Gastrocnemius medialis (tissue), 4 donors: Measurements from ENCODE around the gene RPL32. TPM values are rescaled to one million over a fixed set of nuclear protein-coding genes. Genes with fewer than 3 reads are reported as not detected.
A peak's percentile ranks its signal among the peaks of the same experiment; 100 is the strongest.
"Not testable (repeated sequence)": the region's sequence is repeated elsewhere in the genome, so short reads cannot be mapped to it uniquely, and the experiment has no call there.

ENCODE experiments used
- ATAC-seq, 2 donors: fragments of 150-250 bp; one replicate each; pipeline ENCODE4 v1.9.1; 2016
- DNase-seq, 2 donors: peaks; one replicate each; pipeline ENCODE4 v3.0.0-alpha.2; 2019
- H3K27ac ChIP-seq, 4 donors: fragments of 200-600 bp; sonication (generic); 1 replicate in 1 of 4; 2 replicates in 3 of 4; pipeline ENCODE4 v1.5.1; 2016 to 2018; ENCODE audit warnings: mild to moderate bottlenecking in 2 of 4, moderate library complexity in 1 of 4
- H3K27me3 ChIP-seq, 3 donors: fragments of 200-600 bp; sonication (generic) in 2 of 3; 1 replicate in 1 of 3; 2 replicates in 2 of 3; pipeline versions ENCODE4 v1.5.1 to v1.6.0; 2016 to 2019; ENCODE audit warnings: mild to moderate bottlenecking in 1 of 3, moderate library complexity in 1 of 3
- H3K36me3 ChIP-seq, 2 donors: fragments of 200-600 bp; sonication (generic) in 1 of 2; one replicate each; pipeline ENCODE4 v1.5.1; 2017 to 2018
- H3K4me1 ChIP-seq, 2 donors: fragments of 200-600 bp; sonication (generic) in 1 of 2; one replicate each; pipeline ENCODE4 v1.5.1; 2016 to 2017; ENCODE audit warnings: mild to moderate bottlenecking in 2 of 2
- H3K4me3 ChIP-seq, 4 donors: fragments of 200-600 bp; sonication (generic) in 3 of 4; 1 replicate in 1 of 4; 2 replicates in 3 of 4; pipeline ENCODE4 v1.5.1; 2016 to 2019; ENCODE audit warnings: mild to moderate bottlenecking in 2 of 4
- H3K9me3 ChIP-seq, 3 donors: fragments of 200-600 bp; sonication (generic) in 2 of 3; 1 replicate in 1 of 3; 2 replicates in 2 of 3; pipeline ENCODE4 v1.5.1; 2016 to 2019
- POLR2A ChIP-seq, 2 donors: fragments of 450-650 bp; IDR thresholded peaks; one replicate each; pipeline ENCODE4 v1.6.1; 2017; ENCODE audit warnings: antibody characterized with exemption in 2 of 2, mild to moderate bottlenecking in 2 of 2, moderate library complexity in 2 of 2
- in situ Hi-C, 4 donors: fragments of 200-750 bp; cut with MboI; loops; one replicate each; pipeline versions ENCODE4 v1.15.0 to v1.8.0; 2017; ENCODE audit warnings: low sequenced_read_pairs in 4 of 4
- intact Hi-C: fragments of 100-400 bp; cut with DNase I; formaldehyde crosslinking; loops from one replicate; pipeline ENCODE4 v1.15.1; 2023; ENCODE audit warnings: low total_unique reads
- total RNA-seq, 4 donors: library from RNA; depleted of rRNA; stranded (reverse); fragments of >200 nt; gene quantifications; one replicate each; pipeline versions ENCODE4 v1.1.0 to v1.2.3, GENCODE V29; 2016
- TF ChIP-seq, protein P1 (sequence below), 5 experiments: fragments of 450-650 bp in 3 of 5; fragments of 200-600 bp in 2 of 5; sonication (generic) in 2 of 5; IDR thresholded peaks in 4 of 5; conservative IDR thresholded peaks in 1 of 5; 1 replicate in 4 of 5; 2 replicates in 1 of 5; pipeline ENCODE4 v1.5.1; 2016 to 2019; ENCODE audit warnings: antibody characterized with exemption in 5 of 5, mild to moderate bottlenecking in 3 of 5, moderate library complexity in 3 of 5

The RPL32 gene
- total RNA-seq, 4 donors from 2014 or later: 765 to 1,204 (median 990) TPM

DNA sequence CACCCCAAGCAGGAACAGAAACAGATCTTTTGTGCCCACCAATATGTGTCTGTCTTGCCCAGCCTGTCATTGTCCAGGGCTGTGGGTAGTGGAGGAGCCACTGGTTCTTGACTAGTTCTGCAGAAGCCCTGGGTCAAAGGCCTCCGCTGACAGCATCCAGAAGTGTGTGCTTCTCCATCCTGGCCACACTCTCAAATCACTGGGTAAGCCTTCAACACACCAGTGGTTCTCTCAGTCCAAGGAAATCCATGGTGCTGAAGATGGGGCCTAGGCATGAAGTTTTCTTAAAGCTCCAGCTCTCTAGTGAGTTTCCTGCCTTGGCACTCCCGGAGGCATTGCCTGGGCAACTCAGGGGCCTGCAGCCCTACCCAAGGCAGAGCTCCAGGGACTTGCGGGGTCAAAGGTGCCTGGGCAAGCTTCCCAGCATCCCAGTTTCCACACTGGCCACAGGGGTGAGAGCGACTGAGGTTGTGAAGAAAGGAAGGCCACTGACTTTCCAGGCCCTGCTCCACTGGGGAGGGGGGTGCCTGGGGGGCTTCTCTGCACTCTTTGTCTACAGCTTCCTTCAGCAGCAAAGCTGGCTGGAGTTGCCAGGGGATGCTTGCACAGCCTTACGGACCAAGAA lies 37.9 kb upstream of the RPL32 start:
- peaks cover 0 to 11% of the 10 kb centered on the region in 2 donors for H3K4me1 ChIP-seq
- no peaks in the 10 kb centered on the region for H3K9me3 ChIP-seq
- ATAC-seq (no peak), DNase-seq (no peak)
- H3K27me3 ChIP-seq: no peaks in the 10 kb centered on the region
- H3K27ac ChIP-seq: no peak overlapping the region
- intact Hi-C loops (no loop called here), in situ Hi-C loops (loop anchor here in 3 of 4 donors (25.0 kb wide), 1 partner anchor 108 kb away; no protein-coding TSS in a partner anchor)
- no peaks in the 10 kb centered on the region for H3K36me3 ChIP-seq
- no peak overlapping the region for H3K4me3 ChIP-seq
- TF ChIP-seq, protein P1, sequence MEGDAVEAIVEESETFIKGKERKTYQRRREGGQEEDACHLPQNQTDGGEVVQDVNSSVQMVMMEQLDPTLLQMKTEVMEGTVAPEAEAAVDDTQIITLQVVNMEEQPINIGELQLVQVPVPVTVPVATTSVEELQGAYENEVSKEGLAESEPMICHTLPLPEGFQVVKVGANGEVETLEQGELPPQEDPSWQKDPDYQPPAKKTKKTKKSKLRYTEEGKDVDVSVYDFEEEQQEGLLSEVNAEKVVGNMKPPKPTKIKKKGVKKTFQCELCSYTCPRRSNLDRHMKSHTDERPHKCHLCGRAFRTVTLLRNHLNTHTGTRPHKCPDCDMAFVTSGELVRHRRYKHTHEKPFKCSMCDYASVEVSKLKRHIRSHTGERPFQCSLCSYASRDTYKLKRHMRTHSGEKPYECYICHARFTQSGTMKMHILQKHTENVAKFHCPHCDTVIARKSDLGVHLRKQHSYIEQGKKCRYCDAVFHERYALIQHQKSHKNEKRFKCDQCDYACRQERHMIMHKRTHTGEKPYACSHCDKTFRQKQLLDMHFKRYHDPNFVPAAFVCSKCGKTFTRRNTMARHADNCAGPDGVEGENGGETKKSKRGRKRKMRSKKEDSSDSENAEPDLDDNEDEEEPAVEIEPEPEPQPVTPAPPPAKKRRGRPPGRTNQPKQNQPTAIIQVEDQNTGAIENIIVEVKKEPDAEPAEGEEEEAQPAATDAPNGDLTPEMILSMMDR (IDR thresholded peaks at IDR 0.05 in 4 of 5, conservative IDR thresholded peaks at IDR 0.05 in 1 of 5): no peak
- TF ChIP-seq POLR2A (IDR thresholded peaks at IDR 0.05): no peak

DNA sequence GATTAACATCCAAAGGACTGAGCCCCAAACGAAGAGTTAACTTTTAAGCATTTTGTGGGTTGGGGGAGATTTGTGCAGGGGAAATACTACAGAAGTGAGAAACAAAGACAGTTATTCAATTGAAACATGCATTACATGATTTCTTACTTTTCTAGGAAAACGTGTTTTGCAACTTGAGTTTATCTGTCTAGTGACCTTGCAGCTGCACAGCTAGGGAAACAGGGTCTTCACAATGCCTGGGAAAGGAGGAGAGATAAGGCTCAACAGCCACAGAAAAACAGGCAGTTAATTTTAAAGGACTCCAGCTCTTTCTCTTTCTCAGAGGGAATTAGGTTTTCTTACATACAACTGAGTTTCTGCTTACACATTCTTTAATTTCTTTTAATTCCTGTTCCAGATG lies 37.4 kb upstream of the RPL32 start:
- H3K4me3 ChIP-seq, H3K27me3 ChIP-seq, intact Hi-C loops, ATAC-seq, H3K9me3 ChIP-seq, DNase-seq, H3K4me1 ChIP-seq, H3K36me3 ChIP-seq, H3K27ac ChIP-seq: not testable (repeated sequence)
- in situ Hi-C loops: loop anchor here in 3 of 4 donors (25.0 kb wide), 1 partner anchor 109 kb away; no protein-coding TSS in a partner anchor

DNA sequence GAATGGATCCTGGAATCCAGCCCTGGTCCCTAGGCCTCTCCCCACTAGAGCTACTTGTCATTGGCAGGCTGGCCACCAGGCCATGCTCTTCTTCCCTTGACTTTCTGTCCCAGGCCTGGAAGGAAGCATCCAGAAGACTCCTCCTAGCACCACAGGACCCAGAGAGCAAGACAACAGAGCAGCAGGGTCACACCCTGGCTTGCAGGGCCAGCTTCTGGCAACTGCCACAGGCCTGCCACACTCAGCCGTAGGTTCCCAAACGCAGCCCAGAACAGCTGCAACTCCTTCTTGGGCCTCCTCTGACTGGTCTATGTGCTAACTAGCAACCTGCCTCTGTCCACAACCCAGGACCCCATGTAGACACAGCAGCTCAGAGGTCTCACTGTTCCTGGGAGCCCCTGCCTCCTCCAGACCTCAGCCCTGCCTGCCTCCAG lies 36.8 kb upstream of the RPL32 start:
- TF ChIP-seq POLR2A (IDR thresholded peaks at IDR 0.05): no peak
- TF ChIP-seq, protein P1 (IDR thresholded peaks at IDR 0.05 in 4 of 5, conservative IDR thresholded peaks at IDR 0.05 in 1 of 5): no peak
- no peaks in the 10 kb centered on the region for H3K27me3 ChIP-seq
- intact Hi-C loops (no loop called here), in situ Hi-C loops (loop anchor here in 3 of 4 donors (25.0 kb wide), 1 partner anchor 109 kb away; no protein-coding TSS in a partner anchor)
- H3K9me3 ChIP-seq: no peaks in the 10 kb centered on the region
- ATAC-seq: no peak
- DNase-seq: no peak
- no peak overlapping the region for H3K4me3 ChIP-seq
- H3K36me3 ChIP-seq: no peaks in the 10 kb centered on the region
- H3K27ac ChIP-seq: no peak overlapping the region
- H3K4me1 ChIP-seq: peaks cover 0 to 6% of the 10 kb centered on the region in 2 donors

DNA sequence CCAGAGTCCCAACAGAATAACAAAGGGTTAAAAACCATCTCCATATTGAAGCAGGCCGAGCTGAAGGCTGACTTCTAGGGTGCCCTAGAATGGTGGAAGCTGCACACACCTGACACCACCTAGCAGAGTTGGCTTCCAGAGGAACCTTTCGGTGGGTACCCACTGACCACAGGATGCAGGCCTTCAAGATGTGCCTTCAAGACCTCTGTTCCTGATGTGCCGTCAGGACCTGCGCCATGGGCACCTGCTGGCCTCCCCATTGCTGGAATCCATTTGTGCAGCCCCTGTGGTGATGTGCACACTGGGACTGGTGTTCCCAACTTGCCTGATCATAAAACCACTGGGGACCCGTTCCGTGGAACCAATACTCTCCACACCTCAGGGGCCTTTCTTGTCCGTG lies 35.7 kb upstream of the RPL32 start:
- H3K9me3 ChIP-seq: no peaks in the 10 kb centered on the region
- no peaks in the 10 kb centered on the region for H3K36me3 ChIP-seq
- no peak overlapping the region for H3K4me3 ChIP-seq
- no peak for TF ChIP-seq POLR2A (IDR thresholded peaks at IDR 0.05)
- TF ChIP-seq, protein P1 (IDR thresholded peaks at IDR 0.05 in 4 of 5, conservative IDR thresholded peaks at IDR 0.05 in 1 of 5): no peak
- H3K27me3 ChIP-seq: no peaks in the 10 kb centered on the region
- H3K4me1 ChIP-seq: peaks cover 0 to 10% of the 10 kb centered on the region in 2 donors
- DNase-seq (no peak), ATAC-seq (no peak)
- intact Hi-C loops: no loop called here
- H3K27ac ChIP-seq: no peak overlapping the region
- in situ Hi-C loops: loop anchor here in 3 of 4 donors (25.0 kb wide), 1 partner anchor 110 kb away; no protein-coding TSS in a partner anchor

DNA sequence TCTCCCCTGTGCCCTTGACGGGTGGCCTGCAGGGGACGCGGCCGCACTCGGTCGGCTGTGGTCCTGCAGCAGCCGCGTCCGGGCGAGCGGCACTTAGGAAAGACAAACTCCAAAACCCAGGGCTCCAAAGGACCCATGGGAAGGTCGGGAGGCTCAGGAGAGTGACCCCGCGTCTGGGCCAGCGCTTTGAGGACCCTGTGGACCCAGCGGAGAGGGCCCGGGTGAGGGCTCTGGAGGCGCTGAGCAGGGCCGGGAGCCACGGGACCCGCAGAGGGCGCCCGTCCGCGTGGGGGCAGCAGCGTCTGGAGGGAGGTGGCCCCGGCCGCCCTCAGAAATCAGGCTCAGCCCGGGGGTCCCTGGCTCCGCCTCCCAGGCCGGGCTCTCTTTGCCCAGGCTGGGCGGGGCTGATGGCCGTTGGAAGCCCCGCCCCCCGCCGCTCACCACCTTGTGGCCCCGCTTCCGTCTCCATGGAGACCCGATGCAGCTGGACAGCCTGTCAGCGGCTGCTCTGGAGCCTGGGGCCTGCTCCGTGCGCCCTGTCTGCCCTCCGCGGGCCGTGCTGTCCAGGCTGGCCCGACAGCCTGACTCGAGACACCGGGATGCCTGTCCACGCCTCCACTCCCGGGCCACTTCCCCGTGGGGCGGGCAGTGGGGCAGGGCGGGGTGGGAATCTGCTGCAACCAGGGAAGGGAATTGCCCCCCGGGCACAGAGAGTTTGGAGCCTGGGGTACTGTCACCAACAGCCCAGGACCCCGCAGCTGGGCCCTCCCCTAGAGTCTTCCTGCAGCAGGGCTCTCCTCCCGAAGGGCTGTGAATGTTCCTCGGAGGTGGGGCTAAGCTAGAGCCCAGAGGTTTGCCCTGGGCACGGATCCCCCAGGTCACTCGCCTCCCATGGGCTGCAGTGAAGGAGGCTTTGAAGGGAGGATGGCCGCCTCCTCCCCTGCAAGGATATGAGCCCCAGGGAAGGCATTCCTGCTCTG lies 34.8 kb upstream of the RPL32 start:
- Histone ChIP-seq H3K9me3 (no peaks in the 10 kb centered on the region), H3K36me3 (no peaks in the 10 kb centered on the region), H3K27me3 (no peaks in the 10 kb centered on the region), H3K27ac (no peak overlapping the region), H3K4me3 (peak overlapping the region in 3 of 4 donors; percentile 25 to 31 (median 31)), H3K4me1 (peaks cover 7 to 17% of the 10 kb centered on the region in 2 donors)
- ATAC-seq (no peak), DNase-seq (no peak)
- in situ Hi-C loops (loop anchor here in 3 of 4 donors (25.0 kb wide), 1 partner anchor 111 kb away; no protein-coding TSS in a partner anchor), intact Hi-C loops (no loop called here)
- no peak for TF ChIP-seq POLR2A (IDR thresholded peaks at IDR 0.05)
- TF ChIP-seq, protein P1 (IDR thresholded peaks at IDR 0.05 in 4 of 5, conservative IDR thresholded peaks at IDR 0.05 in 1 of 5): peak in 3 of 5 experiments; percentile 8 to 37 (median 33)
